Neutrophil (primary cell): ENCODE results near the gene KCNH1.

ENCODE experiments used
- H3K27ac ChIP-seq: fragments of 200-600 bp; sonication (generic); 2 replicates; pipeline ENCODE4 v1.5.1; 2016; ENCODE audit warnings: mild to moderate bottlenecking, moderate library complexity
- H3K27me3 ChIP-seq: fragments of 200-600 bp; sonication (generic); 2 replicates; pipeline ENCODE4 v1.6.0; 2016; ENCODE audit warnings: mild to moderate bottlenecking
- H3K36me3 ChIP-seq: fragments of 200-600 bp; sonication (generic); 2 replicates; pipeline ENCODE4 v1.5.1; 2017
- H3K4me1 ChIP-seq, 2 experiments: fragments of 200-600 bp in 1 of 2; sonication (generic) in 1 of 2; 1 replicate in 1 of 2; 2 replicates in 1 of 2; pipeline versions ENCODE4 v1.5.1 to v1.6.1; 2013 to 2016; ENCODE audit warnings: low read depth in 1 of 2, low read length in 1 of 2, mild to moderate bottlenecking in 1 of 2, moderate library complexity in 1 of 2; ENCODE audit not compliant: control insufficient read depth in 1 of 2, insufficient read depth in 1 of 2
- H3K4me3 ChIP-seq, 2 experiments: fragments of 200-600 bp in 1 of 2; sonication (generic) in 1 of 2; 1 replicate in 1 of 2; 2 replicates in 1 of 2; pipeline ENCODE4 v1.5.1; 2013 to 2016; ENCODE audit warnings: low read depth in 1 of 2, low read length in 1 of 2, mild to moderate bottlenecking in 1 of 2, moderate library complexity in 1 of 2
- H3K9me3 ChIP-seq: fragments of 200-600 bp; sonication (generic); 2 replicates; pipeline ENCODE4 v1.5.1; 2016
- TF ChIP-seq, protein P1 (sequence below): fragments of 200-600 bp; sonication (generic); IDR thresholded peaks from 2 replicates; pipeline ENCODE4 v1.5.1; 2016; ENCODE audit warnings: antibody characterized with exemption

The KCNH1 gene

GRCh38 chr1:210769473-210769872, 364.5 kb downstream of the KCNH1 start:
- TF ChIP-seq, protein P1, sequence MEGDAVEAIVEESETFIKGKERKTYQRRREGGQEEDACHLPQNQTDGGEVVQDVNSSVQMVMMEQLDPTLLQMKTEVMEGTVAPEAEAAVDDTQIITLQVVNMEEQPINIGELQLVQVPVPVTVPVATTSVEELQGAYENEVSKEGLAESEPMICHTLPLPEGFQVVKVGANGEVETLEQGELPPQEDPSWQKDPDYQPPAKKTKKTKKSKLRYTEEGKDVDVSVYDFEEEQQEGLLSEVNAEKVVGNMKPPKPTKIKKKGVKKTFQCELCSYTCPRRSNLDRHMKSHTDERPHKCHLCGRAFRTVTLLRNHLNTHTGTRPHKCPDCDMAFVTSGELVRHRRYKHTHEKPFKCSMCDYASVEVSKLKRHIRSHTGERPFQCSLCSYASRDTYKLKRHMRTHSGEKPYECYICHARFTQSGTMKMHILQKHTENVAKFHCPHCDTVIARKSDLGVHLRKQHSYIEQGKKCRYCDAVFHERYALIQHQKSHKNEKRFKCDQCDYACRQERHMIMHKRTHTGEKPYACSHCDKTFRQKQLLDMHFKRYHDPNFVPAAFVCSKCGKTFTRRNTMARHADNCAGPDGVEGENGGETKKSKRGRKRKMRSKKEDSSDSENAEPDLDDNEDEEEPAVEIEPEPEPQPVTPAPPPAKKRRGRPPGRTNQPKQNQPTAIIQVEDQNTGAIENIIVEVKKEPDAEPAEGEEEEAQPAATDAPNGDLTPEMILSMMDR: no peak

DNA sequence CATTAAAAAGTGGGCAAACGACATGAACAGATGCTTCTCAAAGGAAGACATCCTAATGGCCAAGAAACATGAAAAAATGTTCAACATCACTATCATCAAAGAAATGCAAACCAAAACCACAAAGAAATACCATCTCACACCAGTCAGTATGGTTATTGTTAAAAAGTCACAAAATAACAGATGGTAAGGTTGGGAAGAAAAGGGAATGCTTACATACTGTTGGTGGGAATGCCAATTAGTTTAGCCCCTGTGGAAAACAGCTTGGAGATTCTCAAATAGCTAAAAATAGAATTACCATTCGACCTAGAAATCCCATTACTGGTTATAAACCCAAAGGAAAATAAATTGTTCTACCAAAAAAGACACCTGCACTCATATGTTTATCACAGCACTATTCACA, 369.4 kb downstream of the KCNH1 start:
- H3K27me3 ChIP-seq: no peaks in the 10 kb centered on the region
- H3K4me1 ChIP-seq: no peaks in the 10 kb centered on the region
- H3K27ac ChIP-seq: no peak overlapping the region
- TF ChIP-seq, protein P1: no peak
- no peaks in the 10 kb centered on the region for H3K9me3 ChIP-seq
- H3K36me3 ChIP-seq: no peaks in the 10 kb centered on the region
- H3K4me3 ChIP-seq: no peak overlapping the region

More at GRCh38 chr1:210769473-210769872, 364.5 kb downstream of the KCNH1 start:
- no peak overlapping the region for H3K27ac ChIP-seq
- no peaks in the 10 kb centered on the region for H3K4me1 ChIP-seq
- no peaks in the 10 kb centered on the region for H3K36me3 ChIP-seq
- H3K9me3 ChIP-seq: no peaks in the 10 kb centered on the region
- H3K27me3 ChIP-seq: no peaks in the 10 kb centered on the region
- no peak overlapping the region for H3K4me3 ChIP-seq

GRCh38 chr1:210758761-210759160, 375.2 kb downstream of the KCNH1 start:
- no peak overlapping the region for H3K27ac ChIP-seq
- H3K27me3 ChIP-seq: no peaks in the 10 kb centered on the region
- TF ChIP-seq, protein P1: no peak
- no peaks in the 10 kb centered on the region for H3K9me3 ChIP-seq
- no peaks in the 10 kb centered on the region for H3K36me3 ChIP-seq
- no peak overlapping the region for H3K4me3 ChIP-seq
- H3K4me1 ChIP-seq: no peaks in the 10 kb centered on the region

DNA sequence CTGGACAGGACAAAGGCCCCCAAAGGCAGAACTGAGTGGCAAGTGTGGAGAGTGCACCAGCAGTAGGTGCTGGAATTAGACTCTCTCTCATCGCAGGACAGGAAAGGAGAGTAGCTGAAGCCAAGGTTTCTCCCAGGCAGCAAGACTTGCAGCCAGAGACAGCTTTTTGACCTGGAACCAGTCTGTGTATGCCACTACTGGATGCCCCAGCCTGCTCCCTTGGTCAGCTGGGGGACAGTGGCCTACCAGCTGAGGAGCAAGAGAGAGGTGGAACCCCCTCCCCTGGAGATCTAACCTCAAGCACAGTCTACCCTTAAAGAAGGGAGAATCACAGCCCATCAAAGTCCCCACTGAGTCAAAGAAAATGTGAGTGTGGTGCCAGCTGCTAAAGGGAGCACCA, 375.7 kb downstream of the KCNH1 start:
- Histone ChIP-seq H3K27me3 (no peaks in the 10 kb centered on the region), H3K27ac (no peak overlapping the region), H3K36me3 (no peaks in the 10 kb centered on the region), H3K4me3 (no peak overlapping the region), H3K4me1 (no peaks in the 10 kb centered on the region), H3K9me3 (no peaks in the 10 kb centered on the region)
- TF ChIP-seq, protein P1: no peak

DNA sequence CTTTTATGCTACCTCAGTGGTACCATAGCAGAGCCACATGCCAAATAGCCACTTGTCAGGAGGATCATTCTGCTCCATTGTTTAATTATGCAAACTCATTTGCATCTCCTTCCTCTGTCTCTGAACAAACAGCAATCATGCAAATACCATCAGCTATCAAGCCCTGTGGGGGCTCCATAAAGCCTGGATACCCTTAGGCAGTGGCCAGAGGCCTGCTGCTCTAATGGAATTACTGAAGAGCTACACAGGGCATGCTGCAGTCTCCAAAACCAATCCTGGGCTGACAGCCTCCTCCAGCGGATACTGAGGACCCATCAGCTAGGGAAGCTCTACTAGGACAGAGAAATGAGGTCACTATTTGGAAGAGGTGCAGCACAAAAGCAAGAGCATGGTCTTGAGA, 376.3 kb downstream of the KCNH1 start:
- H3K27me3 ChIP-seq: no peaks in the 10 kb centered on the region
- no peaks in the 10 kb centered on the region for H3K9me3 ChIP-seq
- no peaks in the 10 kb centered on the region for H3K36me3 ChIP-seq
- TF ChIP-seq, protein P1: no peak
- no peak overlapping the region for H3K4me3 ChIP-seq
- H3K4me1 ChIP-seq: no peaks in the 10 kb centered on the region
- H3K27ac ChIP-seq: no peak overlapping the region
